HCT116 (cell line): ENCODE data around the gene ONECUT3. TPM values are rescaled to one million over a fixed set of nuclear protein-coding genes. Genes with fewer than 3 reads are reported as not detected.

Source experiments
- ATAC-seq: fragments of 200-7000 bp; cut with Tn5 transposase; 2 replicates; pipeline ENCODE4 v1.9.1; 2020; ENCODE audit warnings: mild to moderate bottlenecking, moderate library complexity
- BruUV-seq: library from RNA; stranded (reverse); fragments of 400-500 nt; replicated peaks from 2 replicates; lab custom pipeline; 2021; lab: Mats Ljungman, UMichigan
- CTCF ChIA-PET: fragments of 300-600 bp; sonication (Branson Sonifier 250); formaldehyde crosslinking; loops from one replicate; lab custom pipeline; 2021; ENCODE audit warnings: antibody characterized with exemption; lab: Charles Lee
- POLR2A ChIA-PET: fragments of 300-600, 350-600 bp; sonication (Branson Sonifier 250); formaldehyde crosslinking; loops from one replicate; lab custom pipeline; 2021; ENCODE audit warnings: antibody characterized with exemption; lab: Charles Lee
- RAD21 ChIA-PET, 2 experiments: fragments of 300-600 bp; sonication (Branson Sonifier 250); formaldehyde crosslinking; loops; one replicate each; lab custom pipeline; 2023; ENCODE audit warnings: low total read pairs in 2 of 2; ENCODE audit not compliant: uncharacterized antibody in 2 of 2, unreplicated experiment in 2 of 2, low non-redundant PET in 1 of 2; lab: Charles Lee
- DNase-seq: peaks from one replicate; pipeline ENCODE4 v3.0.0-alpha.2; 2010; ENCODE audit warnings: low read depth, low spot score
- H2AFZ ChIP-seq: fragments of 200-600 bp; shearing (Covaris generic), sonication (generic); 2 replicates; pipeline ENCODE4 v1.6.1; 2017; ENCODE audit warnings: low read depth, mixed run types, mixed read lengths, antibody characterized with exemption, low read length; ENCODE audit not compliant: poor library complexity, severe bottlenecking
- H3K27ac ChIP-seq: 2 replicates; pipeline ENCODE4 v1.5.1; 2012; ENCODE audit warnings: low read depth, low read length
- H3K27me3 ChIP-seq: fragments of 200-600 bp; sonication (generic); 2 replicates; pipeline ENCODE4 v1.6.1; 2016; ENCODE audit warnings: mixed run types, low read length, mixed read lengths; ENCODE audit not compliant: insufficient read depth
- H3K36me3 ChIP-seq, 2 experiments: fragments of 200-500 bp in 1 of 2; fragments of 200-600 bp in 1 of 2; sonication (Bioruptor generic) in 1 of 2; sonication (generic) in 1 of 2; 2 replicates each; pipeline versions ENCODE4 v1.5.1 to v1.6.1; 2014 to 2016; ENCODE audit warnings: low read length in 2 of 2, inconsistent platforms in 1 of 2, mixed read lengths in 1 of 2, mixed run types in 1 of 2; ENCODE audit not compliant: insufficient read depth in 2 of 2, control insufficient read depth in 1 of 2
- H3K4me1 ChIP-seq, 2 experiments: fragments of 200-600 bp in 1 of 2; sonication (generic) in 1 of 2; 2 replicates each; pipeline versions ENCODE4 v1.5.1 to v1.6.1; 2012 to 2017; ENCODE audit warnings: low read length in 2 of 2, inconsistent platforms in 1 of 2, mild to moderate bottlenecking in 1 of 2, mixed read lengths in 1 of 2, mixed run types in 1 of 2, moderate library complexity in 1 of 2; ENCODE audit not compliant: insufficient read depth in 2 of 2, control insufficient read depth in 1 of 2
- H3K4me2 ChIP-seq: fragments of 200-600 bp; sonication (generic); 2 replicates; pipeline ENCODE4 v1.6.1; 2017; ENCODE audit warnings: mixed run types, low read length, mixed read lengths
- H3K4me3 ChIP-seq, 2 experiments: fragments of 200-600 bp in 1 of 2; sonication (generic) in 1 of 2; replicated peaks in 1 of 2; 2 replicates each; pipeline ENCODE4 v1.5.1; 2011 to 2016; ENCODE audit warnings: low read length in 2 of 2, control low read depth in 1 of 2, low read depth in 1 of 2, mild to moderate bottlenecking in 1 of 2, mixed read lengths in 1 of 2, mixed run types in 1 of 2
- H3K79me2 ChIP-seq: fragments of 200-600 bp; sonication (generic); 2 replicates; pipeline ENCODE4 v1.6.1; 2017; ENCODE audit warnings: mild to moderate bottlenecking, mixed run types, low read length, moderate library complexity, mixed read lengths; ENCODE audit not compliant: insufficient read depth
- H3K9ac ChIP-seq: fragments of 200-600 bp; sonication (generic); 2 replicates; pipeline ENCODE4 v1.6.1; 2016; ENCODE audit warnings: low read length, mixed read lengths
- H3K9me2 ChIP-seq: fragments of 200-600 bp; sonication (generic), shearing (Covaris generic); 2 replicates; pipeline ENCODE4 v1.6.1; 2017; ENCODE audit warnings: mixed run types, mild to moderate bottlenecking, moderate library complexity; ENCODE audit not compliant: insufficient read depth
- H3K9me3 ChIP-seq, 2 experiments: fragments of 200-500 bp in 1 of 2; fragments of 200-600 bp in 1 of 2; sonication (Bioruptor generic) in 1 of 2; sonication (generic) in 1 of 2; 2 replicates each; pipeline ENCODE4 v1.6.1; 2014 to 2017; ENCODE audit warnings: low read length in 2 of 2, mixed read lengths in 2 of 2, inconsistent platforms in 1 of 2, low read depth in 1 of 2, mild to moderate bottlenecking in 1 of 2, mixed run types in 1 of 2, moderate library complexity in 1 of 2; ENCODE audit not compliant: control insufficient read depth in 1 of 2, insufficient read depth in 1 of 2
- H4K20me1 ChIP-seq: fragments of 200-600 bp; sonication (generic), shearing (Covaris generic); 2 replicates; pipeline ENCODE4 v1.6.1; 2017; ENCODE audit warnings: mixed run types, mild to moderate bottlenecking, moderate library complexity; ENCODE audit not compliant: insufficient read depth
- CEBPB ChIP-seq: IDR thresholded peaks from 2 replicates; pipeline ENCODE4 v1.6.1; 2012; ENCODE audit warnings: low read depth
- EGR1 ChIP-seq: IDR thresholded peaks from 2 replicates; pipeline ENCODE4 v1.6.1; 2012; ENCODE audit warnings: low read depth
- ELF1 ChIP-seq: IDR thresholded peaks from 2 replicates; pipeline ENCODE4 v1.6.1; 2012; ENCODE audit warnings: low read depth, borderline replicate concordance
- EZH2 ChIP-seq: fragments of 200-600 bp; sonication (generic); IDR thresholded peaks from 2 replicates; pipeline ENCODE4 v1.6.1; 2017; ENCODE audit warnings: antibody characterized with exemption, mixed run types
- FOSL1 ChIP-seq: IDR thresholded peaks from 2 replicates; pipeline ENCODE4 v1.6.1; 2012; ENCODE audit warnings: low read depth
- JUND ChIP-seq: IDR thresholded peaks from 2 replicates; pipeline ENCODE4 v1.6.1; 2012
- POLR2AphosphoS5 ChIP-seq: IDR thresholded peaks from 2 replicates; pipeline ENCODE4 v1.6.1; 2011; ENCODE audit warnings: mild to moderate bottlenecking, low read depth, low read length, moderate library complexity
- REST ChIP-seq: IDR thresholded peaks from 2 replicates; pipeline ENCODE4 v1.6.1; 2012; ENCODE audit warnings: low read depth
- SIN3A ChIP-seq: IDR thresholded peaks from 2 replicates; pipeline ENCODE4 v1.6.1; 2012; ENCODE audit warnings: low read depth
- SP1 ChIP-seq: IDR thresholded peaks from 2 replicates; pipeline ENCODE4 v1.6.1; 2012; ENCODE audit warnings: low read depth
- TCF7L2 ChIP-seq: IDR thresholded peaks from 2 replicates; pipeline ENCODE4 v1.7.0; 2011; ENCODE audit warnings: borderline replicate concordance, inconsistent platforms; ENCODE audit not compliant: insufficient read depth, insufficient read length; ENCODE audit errors: extremely low read depth
- YY1 ChIP-seq: IDR thresholded peaks from 2 replicates; pipeline ENCODE4 v1.6.1; 2011; ENCODE audit warnings: low read length, low read depth, moderate library complexity, mild to moderate bottlenecking; ENCODE audit not compliant: insufficient replicate concordance; ENCODE audit errors: extremely low read depth
- ZBTB33 ChIP-seq: IDR thresholded peaks from 2 replicates; pipeline ENCODE4 v1.6.1; 2011; ENCODE audit warnings: mild to moderate bottlenecking, low read length, moderate library complexity; ENCODE audit not compliant: insufficient replicate concordance; ENCODE audit errors: extremely low read depth
- ZFX ChIP-seq: fragments of 450-650 bp; IDR thresholded peaks from 2 replicates; pipeline ENCODE4 v1.6.1; 2017
- ZNF274 ChIP-seq: fragments of 200-500 bp; sonication (Bioruptor generic); IDR thresholded peaks from 2 replicates; pipeline ENCODE4 v1.6.1; 2014; ENCODE audit warnings: mild to moderate bottlenecking, low read depth, low read length, inconsistent platforms
- intact Hi-C: fragments of 100-400 bp; cut with micrococcal nuclease; formaldehyde crosslinking; loops from 2 replicates; pipeline ENCODE4 v1.10.0; 2022
- total RNA-seq: library from RNA; stranded (reverse); gene quantifications from one replicate; pipeline ENCODE4 v1.2.1, GENCODE V29; 2021; ENCODE audit not compliant: unreplicated experiment

The ONECUT3 gene
- total RNA-seq, 1 experiment from 2014 or later, result 22.1 TPM

GRCh38 chr19:1823020-1823419 lies 69.7 kb downstream of the ONECUT3 start:
- H3K4me1 ChIP-seq, result peaks cover 4 to 7% of the 10 kb centered on the region in 2 experiments; a peak in 3 of 4 replicates
- H3K4me3 ChIP-seq, result no peak overlapping the region
- H2AFZ ChIP-seq, result no peak overlapping the region
- no peak overlapping the region for H3K27ac ChIP-seq
- TF ChIP-seq JUND (no peak), ZFX (no peak), ZBTB33 (no peak)
- TF ChIP-seq, all 23 proteins: peak for 0
- no TSS peak for BruUV-seq
- ChIA-PET CTCF (no interaction called here), POLR2A (no interaction called here), RAD21 (no interaction called here)
- no peak for ATAC-seq
- H3K79me2 ChIP-seq, result peaks cover 7% of the 10 kb centered on the region; the same call in 1 of the 2 replicates
- H3K27me3 ChIP-seq, result no peaks in the 10 kb centered on the region
- no peak for DNase-seq
- no peaks in the 10 kb centered on the region for H3K9me2 ChIP-seq
- H3K9me3 ChIP-seq, result no peaks in the 10 kb centered on the region
- no peak overlapping the region for H3K4me2 ChIP-seq
- no peaks in the 10 kb centered on the region for H4K20me1 ChIP-seq
- no peak overlapping the region for H3K9ac ChIP-seq
- intact Hi-C loops, result no loop called here
- H3K36me3 ChIP-seq, result peaks cover 16 to 21% of the 10 kb centered on the region in 2 experiments

- H3K9me2 ChIP-seq, result no peaks in the 10 kb centered on the region
- no peak overlapping the region for H3K4me3 ChIP-seq
- no peaks in the 10 kb centered on the region for H3K27me3 ChIP-seq
- peaks cover 7% of the 10 kb centered on the region; the same call in 1 of the 2 replicates for H3K79me2 ChIP-seq
- ChIA-PET RAD21 (no interaction called here), POLR2A (no interaction called here), CTCF (no interaction called here)
- no peak for ATAC-seq
- H3K4me2 ChIP-seq, result no peak overlapping the region
- peaks cover 4 to 7% of the 10 kb centered on the region in 2 experiments; a peak in 3 of 4 replicates for H3K4me1 ChIP-seq
- no TSS peak for BruUV-seq
- peaks cover 9 to 14% of the 10 kb centered on the region in 2 experiments for H3K36me3 ChIP-seq
- peak overlapping the region; percentile 22; the same call in 1 of the 2 replicates for H3K27ac ChIP-seq
- H3K9me3 ChIP-seq, result no peaks in the 10 kb centered on the region
- intact Hi-C loops, result no loop called here
- no peaks in the 10 kb centered on the region for H4K20me1 ChIP-seq
- H3K9ac ChIP-seq, result no peak overlapping the region
- no peak for DNase-seq
- H2AFZ ChIP-seq, result no peak overlapping the region
- TF ChIP-seq REST (no peak), FOSL1 (no peak), POLR2AphosphoS5 (no peak), ZFX (no peak), SP1 (no peak), JUND (no peak), YY1 (no peak), ZNF274 (no peak), SIN3A (no peak), TCF7L2 (no peak), CEBPB (no peak), EZH2 (no peak), EGR1 (no peak), ELF1 (no peak)
Observed at GRCh38 chr19:1823539-1824251, 70.4 kb downstream of the ONECUT3 start.
